ENCODE results near the gene ENPP1. TPM values are rescaled to one million over a fixed set of nuclear protein-coding genes. Genes with fewer than 3 reads are reported as not detected.

Gene ENPP1
- total and polyA plus RNA-seq, 9 of the 15 experiments (the other 6 are each of a cell fraction or from before 2014, with no cell fraction given) = 0.03 to 0.56 (median 0.14) TPM

GRCh38 chr6:131883016-131883415, 75.2 kb downstream of the ENPP1 start (continued):
- no peak for TF ChIP-seq RAD21 (CRISPR knock-in tag; conservative IDR thresholded peaks at IDR 0.05 in 1 of 2, IDR thresholded peaks at IDR 0.05 in 1 of 2)
- no peak for TF ChIP-seq MEF2D (tag; conservative IDR thresholded peaks at IDR 0.05; ENCODE audit: low read depth)
- no peak for TF ChIP-seq TAF1 (IDR thresholded peaks at IDR 0.05; ENCODE audit: control insufficient read depth, extremely low read depth, insufficient read depth, low read length, severe bottlenecking)
- no peak for TF ChIP-seq DNMT1 (IDR thresholded peaks at IDR 0.05)
- no peak for TF ChIP-seq CXXC5 (CRISPR knock-in tag; IDR thresholded peaks at IDR 0.05)

GRCh38 chr6:131885237-131885636, 77.4 kb downstream of the ENPP1 start:
- Histone ChIP-seq H3K79me2 (ENCODE audit: control insufficient read depth, insufficient read depth, low read length) (no peaks in the 10 kb centered on the region), H3K27ac (ENCODE audit: extremely low read depth, low read depth, low read length) (no peak overlapping the region), H3K9me3 (replicated peaks; ENCODE audit: control insufficient read depth, insufficient read depth, low read depth, low read length) (no peaks in the 10 kb centered on the region), H3K4me3 (no peak overlapping the region), H3K36me3 (ENCODE audit: control insufficient read depth, insufficient read depth, low read length) (no peaks in the 10 kb centered on the region), H3K9ac (ENCODE audit: insufficient read depth in 1 of 2, low read depth in 2 of 2, low read length in 2 of 2) (no peak overlapping the region), H3K9me1 (ENCODE audit: control insufficient read depth, insufficient read depth, low read length) (no peaks in the 10 kb centered on the region), H3K27me3 (ENCODE audit: control insufficient read depth in 2 of 2, insufficient read depth in 2 of 2, low read length in 2 of 2) (no peaks in the 10 kb centered on the region), H3K4me2 (ENCODE audit: insufficient read depth, low read length) (no peak overlapping the region), H2AFZ (ENCODE audit: low read depth, low read length) (no peak overlapping the region), H4K20me1 (replicated peaks; ENCODE audit: control insufficient read depth, insufficient read depth, low read length) (no peaks in the 10 kb centered on the region), H3K4me1 (replicated peaks in 1 of 2; ENCODE audit: control insufficient read depth in 2 of 2, insufficient read depth in 2 of 2, low read length in 2 of 2) (no peaks in the 10 kb centered on the region)
- in situ Hi-C loops (cut with MboI) = no loop called here
- FAIRE-seq = no peak
- ATAC-seq = no peak
- intact Hi-C loops (cut with micrococcal nuclease) = no loop called here
- no TSS peak for BruUV-seq (replicated peaks)
- DNase-seq (ENCODE audit: extremely low read depth in 1 of 4, low spot score in 3 of 4) = no peak
- TF ChIP-seq ZNF140 (CRISPR knock-in tag; IDR thresholded peaks at IDR 0.05) (no peak), POU5F1 (IDR thresholded peaks at IDR 0.05; ENCODE audit: borderline replicate concordance, low read depth, low read length, partially characterized antibody) (no peak), ZNF165 (CRISPR knock-in tag; IDR thresholded peaks at IDR 0.05; ENCODE audit: borderline replicate concordance) (no peak)
- CTCF ChIA-PET (ENCODE audit: low intra/inter-chr PET ratio) = no interaction called here
- 0% methylated on average over 1 of the region's 1 CpG for WGBS (ENCODE audit: insufficient coverage, low coverage, missing lambda C conversion rate)
- POLR2A ChIA-PET = no interaction called here

Data from K562 (cell line).